RWPE1 (cell line): ENCODE measurements around the gene COA8.
A peak's percentile ranks its signal among the peaks of the same experiment; 100 is the strongest.

Experiments
- CTCF ChIA-PET: fragments of 350-600 bp; sonication (Branson Sonifier 250); formaldehyde crosslinking; extraction: SDS; loops from one replicate; lab custom pipeline; 2021; lab: Yijun Ruan, JAX
- POLR2A ChIA-PET: fragments of 400-600 bp; formaldehyde crosslinking; extraction: SDS; loops from one replicate; lab custom pipeline; 2020; ENCODE audit warnings: antibody characterized with exemption; ENCODE audit not compliant: low non-redundant PET; lab: Yijun Ruan, JAX
- DNase-seq: peaks from one replicate; pipeline ENCODE4 v3.0.0; 2012; ENCODE audit warnings: low spot score
- H3K27ac ChIP-seq: fragments of 450-650 bp; 2 replicates; pipeline ENCODE4 v1.5.1; 2017
- TF ChIP-seq, protein P1 (sequence below): fragments of 450-650 bp; conservative IDR thresholded peaks from 2 replicates; pipeline ENCODE4 v1.5.1; 2017; ENCODE audit warnings: low read depth, mild to moderate bottlenecking

COA8 gene

DNA sequence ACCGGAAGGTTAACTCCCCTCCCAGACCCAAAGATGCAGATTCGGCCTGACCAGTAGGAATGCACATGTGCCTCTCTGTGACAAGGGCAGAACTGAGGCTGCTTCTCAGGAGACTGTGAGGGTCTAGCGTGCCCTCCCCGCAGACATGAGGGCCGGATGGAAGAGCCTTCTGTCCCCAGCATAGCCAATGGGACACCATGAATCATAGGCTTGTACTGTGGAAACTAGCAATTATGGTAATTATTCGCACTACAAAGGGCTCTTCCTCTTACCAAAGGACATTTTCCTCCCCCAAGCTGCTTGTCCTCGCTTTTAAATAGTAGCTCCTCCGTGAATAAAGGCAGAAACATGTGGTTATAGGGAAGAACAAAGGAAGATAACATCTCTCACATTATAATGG lies 6.2 kb downstream of the COA8 start:
- peak overlapping the region; percentile 40 for H3K27ac ChIP-seq
- POLR2A ChIA-PET: no interaction called here
- TF ChIP-seq, protein P1, sequence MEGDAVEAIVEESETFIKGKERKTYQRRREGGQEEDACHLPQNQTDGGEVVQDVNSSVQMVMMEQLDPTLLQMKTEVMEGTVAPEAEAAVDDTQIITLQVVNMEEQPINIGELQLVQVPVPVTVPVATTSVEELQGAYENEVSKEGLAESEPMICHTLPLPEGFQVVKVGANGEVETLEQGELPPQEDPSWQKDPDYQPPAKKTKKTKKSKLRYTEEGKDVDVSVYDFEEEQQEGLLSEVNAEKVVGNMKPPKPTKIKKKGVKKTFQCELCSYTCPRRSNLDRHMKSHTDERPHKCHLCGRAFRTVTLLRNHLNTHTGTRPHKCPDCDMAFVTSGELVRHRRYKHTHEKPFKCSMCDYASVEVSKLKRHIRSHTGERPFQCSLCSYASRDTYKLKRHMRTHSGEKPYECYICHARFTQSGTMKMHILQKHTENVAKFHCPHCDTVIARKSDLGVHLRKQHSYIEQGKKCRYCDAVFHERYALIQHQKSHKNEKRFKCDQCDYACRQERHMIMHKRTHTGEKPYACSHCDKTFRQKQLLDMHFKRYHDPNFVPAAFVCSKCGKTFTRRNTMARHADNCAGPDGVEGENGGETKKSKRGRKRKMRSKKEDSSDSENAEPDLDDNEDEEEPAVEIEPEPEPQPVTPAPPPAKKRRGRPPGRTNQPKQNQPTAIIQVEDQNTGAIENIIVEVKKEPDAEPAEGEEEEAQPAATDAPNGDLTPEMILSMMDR: no peak
- CTCF ChIA-PET: interaction anchor here (0.6 kb wide), 1 partner anchor 9 kb away, joined by 6 read pairs; no protein-coding TSS in a partner anchor
- DNase-seq: no peak

DNA sequence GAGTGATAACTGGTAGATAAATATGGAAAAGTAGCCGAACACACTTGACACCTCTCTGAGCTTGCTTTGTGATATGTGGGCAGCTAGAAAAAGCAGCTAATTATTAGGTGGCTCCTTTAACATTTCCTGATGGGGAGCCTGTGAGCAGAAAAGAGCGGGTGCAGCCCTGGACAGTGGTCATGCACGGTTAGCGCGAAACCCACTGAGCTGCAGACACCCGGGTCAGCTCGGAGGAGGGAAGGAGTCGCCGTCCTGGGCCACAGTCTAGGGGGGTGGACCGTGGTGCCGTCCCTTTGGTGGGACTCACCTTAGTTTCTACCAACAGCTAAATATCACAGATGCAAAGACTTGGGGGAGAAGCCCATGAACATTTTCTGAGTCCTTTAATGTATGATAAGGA lies 6.6 kb downstream of the COA8 start:
- ChIA-PET CTCF (no interaction called here), POLR2A (no interaction called here)
- DNase-seq: no peak
- H3K27ac ChIP-seq: peak overlapping the region; percentile 5; the same call in 1 of the 2 replicates
- TF ChIP-seq, protein P1: no peak

DNA sequence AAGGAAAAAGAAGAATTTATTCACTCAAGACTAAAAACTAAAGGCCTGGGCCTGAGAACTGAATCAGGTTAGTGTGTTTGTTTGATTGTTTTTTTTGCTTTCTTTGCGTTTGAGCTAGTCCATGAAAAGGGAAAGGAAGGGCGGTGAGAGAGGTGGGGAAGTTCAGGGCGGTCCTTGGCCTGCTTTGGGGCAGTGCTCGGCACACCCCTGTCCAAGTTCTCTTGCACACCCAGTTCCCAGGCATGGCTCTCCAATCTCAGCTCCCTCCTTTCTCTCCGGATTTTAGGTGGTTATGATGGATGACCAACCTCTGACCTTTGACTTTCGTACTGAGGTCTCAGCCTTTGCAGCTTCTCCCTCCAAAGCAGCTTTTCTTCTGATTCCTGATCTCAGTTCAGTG lies 11.3 kb downstream of the COA8 start:
- TF ChIP-seq, protein P1: no peak
- ChIA-PET CTCF (interaction anchor here (1.0 kb wide), 1 partner anchor 119 kb away, joined by 3 read pairs; no protein-coding TSS in a partner anchor), POLR2A (no interaction called here)
- peak overlapping the region; percentile 90 for H3K27ac ChIP-seq
- DNase-seq: no peak

DNA sequence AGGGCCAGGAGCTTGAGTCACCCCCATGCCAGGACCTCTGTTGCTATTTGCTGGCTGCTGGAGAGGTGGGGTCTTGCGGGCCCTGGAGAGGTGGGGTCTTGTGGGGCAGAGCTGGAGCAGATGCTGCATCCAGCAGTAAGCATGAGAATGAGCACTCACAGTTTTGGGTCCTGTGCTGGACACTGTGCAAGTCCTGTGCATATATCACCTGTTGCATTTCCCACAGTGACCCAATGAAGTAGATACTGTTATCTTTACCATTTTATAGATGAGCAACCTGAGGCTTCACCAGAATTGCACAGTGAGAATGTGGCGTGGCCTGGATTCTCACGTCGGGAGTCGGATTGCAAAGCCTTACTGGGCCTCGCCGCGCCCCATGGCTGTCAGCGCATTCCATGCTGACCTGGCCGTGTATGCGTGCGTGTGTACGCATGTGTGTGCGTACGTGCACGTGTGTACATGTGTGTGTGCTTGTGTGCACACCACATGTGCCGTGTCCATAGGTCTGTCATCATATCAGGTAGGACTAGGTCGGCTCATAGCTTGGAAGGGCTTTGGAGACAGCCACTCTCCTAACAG lies 12.0 kb downstream of the COA8 start:
- POLR2A ChIA-PET: interaction anchor here (0.5 kb wide), 1 partner anchor 345 kb away, joined by 3 read pairs; no protein-coding TSS in a partner anchor
- CTCF ChIA-PET: no interaction called here
- H3K27ac ChIP-seq: peak overlapping the region; percentile 90
- no peak for DNase-seq
- TF ChIP-seq, protein P1: no peak

DNA sequence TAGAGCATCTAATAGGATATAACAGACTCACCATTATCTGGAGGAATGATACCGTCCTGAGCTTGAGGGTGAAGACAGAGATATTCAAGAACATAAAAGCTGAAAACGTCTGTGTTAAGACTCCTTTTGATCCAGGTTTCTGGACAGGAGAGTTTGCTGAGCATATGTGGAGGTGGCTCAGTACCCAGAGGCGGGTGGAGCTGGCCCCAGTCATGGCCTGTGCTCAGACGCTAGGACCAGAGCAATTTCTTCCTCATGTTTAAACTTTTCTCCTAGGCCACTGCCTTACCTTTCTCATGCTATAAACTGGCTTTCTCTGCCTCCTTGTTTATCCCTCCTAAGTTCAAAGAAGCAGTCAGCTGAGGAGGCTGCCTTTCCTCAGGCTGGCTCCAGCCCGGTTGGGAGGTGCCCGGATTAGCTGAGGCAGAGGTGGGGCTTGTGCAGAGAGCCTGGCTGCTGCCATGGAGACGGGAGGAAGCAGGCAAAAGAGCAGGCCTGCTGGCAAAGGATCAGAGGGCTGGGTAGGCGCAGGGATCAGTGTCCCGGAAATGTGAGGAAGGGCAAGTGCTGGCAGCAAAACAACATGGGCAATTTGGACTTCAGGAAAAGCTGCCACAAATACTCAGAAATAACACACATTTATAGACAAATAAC lies 13.7 kb downstream of the COA8 start:
- POLR2A ChIA-PET: no interaction called here
- CTCF ChIA-PET: no interaction called here
- TF ChIP-seq, protein P1: no peak
- peak overlapping the region; percentile 90 for H3K27ac ChIP-seq
- peak; percentile 85 for DNase-seq

DNA sequence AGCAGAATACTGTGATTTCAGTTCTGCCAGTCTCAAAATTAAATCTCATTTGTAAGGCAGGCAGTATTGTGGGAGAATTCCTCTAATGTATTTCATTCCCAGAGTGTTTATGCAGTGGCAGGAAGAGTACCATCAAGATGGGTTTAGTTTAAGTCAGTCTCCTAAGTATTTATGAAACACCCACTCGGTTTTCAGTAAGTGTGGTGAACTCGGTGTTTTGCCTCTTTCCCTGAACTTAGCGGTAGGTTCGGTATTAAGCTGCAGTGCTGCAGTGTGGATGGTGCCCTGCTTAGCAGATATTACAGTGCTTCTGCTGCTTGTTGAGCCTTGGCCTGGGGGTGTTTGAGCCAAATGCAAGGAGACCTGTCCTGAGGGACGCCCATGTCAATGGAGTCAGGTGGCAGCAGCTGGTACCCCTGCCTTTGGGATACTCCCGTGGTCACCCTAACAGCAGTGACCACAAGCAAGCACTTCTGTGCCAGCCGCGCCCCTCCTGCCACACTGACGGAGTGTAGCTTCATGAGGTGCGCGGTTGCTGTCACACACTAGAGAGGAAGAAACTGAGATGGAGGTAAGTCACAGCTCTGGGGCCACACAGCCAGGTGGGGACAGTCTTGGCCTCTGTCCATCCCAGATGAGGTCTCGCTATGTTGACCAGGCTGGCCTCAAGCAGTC lies 15.8 kb downstream of the COA8 start:
- H3K27ac ChIP-seq: peak overlapping the region; percentile 94
- TF ChIP-seq, protein P1: no peak
- DNase-seq: no peak
- ChIA-PET POLR2A (interaction anchor here (0.6 kb wide), 1 partner anchor 53 kb away, joined by 3 read pairs; no protein-coding TSS in a partner anchor), CTCF (interaction anchor here (0.6 kb wide), 1 partner anchor 151 kb away, joined by 4 read pairs; no protein-coding TSS in a partner anchor)
